Measurements from ENCODE around the gene IFNA21. TPM values are rescaled to one million over a fixed set of nuclear protein-coding genes. Genes with fewer than 3 reads are reported as not detected.

The IFNA21 gene
- total RNA-seq = not detected in 2 replicates

DNA sequence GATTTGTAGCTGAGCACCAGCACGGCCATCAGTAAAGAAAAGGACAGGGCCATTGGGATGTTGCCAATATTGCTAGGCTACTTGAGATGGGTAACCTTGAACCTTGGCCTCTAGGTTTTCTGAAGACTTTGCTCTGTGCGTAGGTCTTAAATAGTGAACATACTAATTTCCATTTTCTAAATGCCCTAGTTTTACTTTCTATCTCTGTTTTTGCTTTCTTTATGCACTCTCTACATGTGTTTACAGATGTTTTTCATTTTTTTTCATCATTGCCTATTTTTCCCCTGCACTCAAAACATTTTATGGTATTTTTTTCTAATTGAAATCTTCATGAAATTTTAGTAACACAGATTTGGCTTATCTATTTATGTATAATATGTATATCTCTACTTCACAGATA is at the start of gene IFNA21:
TSS of gene IFNA21 (minus strand) at position 101 of the 400 bp plus-strand sequence. CDS start at position 53, 48 bp downstream.

DNA sequence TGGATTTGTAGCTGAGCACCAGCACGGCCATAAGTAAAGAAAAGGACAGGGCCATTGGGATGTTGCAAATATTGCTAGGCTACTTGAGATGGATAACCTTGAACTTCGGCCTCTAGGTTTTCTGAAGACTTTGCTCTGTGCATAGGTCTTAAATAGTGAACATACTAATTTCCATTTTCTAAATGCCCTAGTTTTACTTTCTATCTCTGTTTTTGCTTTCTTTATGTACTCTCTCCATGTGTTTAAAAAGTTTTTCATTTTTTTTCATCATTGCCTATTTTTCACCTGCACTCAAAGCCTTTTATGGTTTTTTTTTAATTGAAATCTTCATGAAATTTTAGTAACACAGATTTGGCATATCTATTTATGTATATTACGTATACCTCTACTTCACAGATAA is 40.6 kb upstream of the IFNA21 start, which contains the start of gene IFNA10:
TSS of gene IFNA10 (minus strand) at position 101 of the 400 bp plus-strand sequence. CDS start at position 55, 46 bp downstream.

DNA sequence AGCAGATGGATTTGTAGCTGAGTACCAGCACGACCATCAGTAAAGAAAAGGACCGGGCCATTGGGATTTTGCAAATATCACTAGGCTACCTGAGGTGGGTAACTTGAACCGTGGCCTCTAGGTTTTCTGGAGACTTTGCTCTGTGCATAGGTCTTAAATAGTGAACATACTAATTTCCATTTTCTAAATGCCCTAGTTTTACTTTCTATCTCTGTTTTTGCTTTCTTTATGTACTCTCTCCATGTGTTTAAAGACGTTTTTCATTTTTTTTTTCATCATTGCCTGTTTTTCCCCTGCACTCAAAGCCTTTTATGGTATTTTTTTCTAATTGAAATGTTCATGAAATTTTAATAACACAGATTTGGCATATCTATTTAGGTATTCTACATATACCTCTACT is 35.6 kb upstream of the IFNA21 start, which contains the start of gene IFNA7:
TSS of gene IFNA7 (minus strand) at position 101 of the 400 bp plus-strand sequence. CDS start at position 61, 40 bp downstream.

DNA sequence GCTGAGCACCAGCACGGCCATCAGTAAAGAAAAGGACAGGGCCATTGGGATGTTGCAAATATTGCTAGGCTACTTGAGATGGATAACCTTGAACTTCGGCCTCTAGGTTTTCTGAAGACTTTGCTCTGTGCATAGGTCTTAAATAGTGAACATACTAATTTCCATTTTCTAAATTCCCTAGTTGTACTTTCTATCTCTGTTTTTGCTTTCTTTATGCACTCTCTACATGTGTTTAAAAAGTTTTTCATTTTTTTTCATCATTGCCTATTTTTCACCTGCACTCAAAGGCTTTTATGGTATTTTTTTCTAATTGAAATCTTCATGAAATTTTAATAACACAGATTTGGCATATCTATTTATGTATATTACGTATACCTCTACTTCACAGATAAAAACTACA is 21.0 kb upstream of the IFNA21 start, which contains the start of gene IFNA4:
TSS of gene IFNA4 (minus strand) at position 101 of the 400 bp plus-strand sequence. CDS start at position 45, 56 bp downstream.

DNA sequence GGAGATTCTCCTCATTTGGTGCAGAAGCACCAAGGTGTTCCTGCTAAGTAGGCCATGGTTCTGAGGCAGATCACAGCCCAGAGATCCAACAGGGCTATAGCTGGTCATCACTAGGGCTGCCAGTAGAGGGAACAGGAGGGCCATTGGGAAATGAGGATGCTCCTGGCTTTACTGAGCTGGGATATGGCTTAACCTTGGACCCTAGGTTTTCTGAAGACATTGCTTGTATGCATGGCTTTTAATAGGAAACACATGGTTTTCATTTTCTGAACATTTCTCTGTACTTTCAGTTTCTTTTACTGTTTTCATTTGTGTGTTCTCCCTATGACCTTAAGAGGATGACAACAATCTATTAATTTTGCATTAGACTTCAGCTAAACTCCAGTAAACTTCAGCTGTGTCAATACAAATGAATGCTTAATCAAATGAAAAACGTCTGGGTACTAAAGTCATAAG is 25.0 kb downstream of the IFNA21 start, which contains the start of gene IFNW1:
TSS of gene IFNW1 (minus strand) at position 406 of the 456 bp plus-strand sequence. CDS start at position 144, 262 bp downstream.

Other genes starting within 250 kb of the IFNA21 start
- gene HACD4, start 135.0 kb downstream of the IFNA21 start, total RNA-seq = 0.36 and 1.5 TPM in 2 replicates
- gene IFNB1, start 88.7 kb downstream of the IFNA21 start, total RNA-seq = not detected in 2 replicates
- not detected in 2 replicates for gene IFNW1, start 24.8 kb downstream of the IFNA21 start, total RNA-seq
- not detected in 2 replicates for gene IFNA4, start 20.9 kb upstream of the IFNA21 start, total RNA-seq
- gene IFNA7, start 35.5 kb upstream of the IFNA21 start, total RNA-seq = not detected in 2 replicates
- not detected in 2 replicates for gene IFNA10, start 40.5 kb upstream of the IFNA21 start, total RNA-seq
- not detected in 2 replicates for gene IFNA16, start 50.7 kb upstream of the IFNA21 start, total RNA-seq
- not detected in 2 replicates for gene IFNA17, start 61.6 kb upstream of the IFNA21 start, total RNA-seq
- not detected in 2 replicates for gene IFNA14, start 73.3 kb upstream of the IFNA21 start, total RNA-seq
- not detected in 2 replicates for gene IFNA5, start 138.7 kb upstream of the IFNA21 start, total RNA-seq
- 24.2 and 25.9 TPM in 2 replicates for gene KLHL9, start 168.7 kb upstream of the IFNA21 start, total RNA-seq
- gene IFNA6, start 184.2 kb upstream of the IFNA21 start, total RNA-seq = not detected in 2 replicates
- not detected in 2 replicates for gene IFNA13, start 201.4 kb upstream of the IFNA21 start, total RNA-seq
- gene IFNA2, start 218.7 kb upstream of the IFNA21 start, total RNA-seq = not detected in 2 replicates
- gene IFNA8, start 242.5 kb upstream of the IFNA21 start, total RNA-seq = not detected in 2 replicates